Activated effector memory CD4-positive, alpha-beta T cell treated with anti-CD3 and anti-CD28 coated beads, Interleukin-2, amount 50 U/mL, for 16 hours (primary cell): ENCODE results near the gene LRRC27.
A peak's percentile ranks its signal among the peaks of the same experiment; 100 is the strongest.
"Not testable (repeated sequence)": the region's sequence is repeated elsewhere in the genome, so short reads cannot be mapped to it uniquely, and the experiment has no call there.

ENCODE experiments used
- DNase-seq: peaks from one replicate; pipeline ENCODE4 v3.0.0-alpha.2; 2020

LRRC27 gene

DNA sequence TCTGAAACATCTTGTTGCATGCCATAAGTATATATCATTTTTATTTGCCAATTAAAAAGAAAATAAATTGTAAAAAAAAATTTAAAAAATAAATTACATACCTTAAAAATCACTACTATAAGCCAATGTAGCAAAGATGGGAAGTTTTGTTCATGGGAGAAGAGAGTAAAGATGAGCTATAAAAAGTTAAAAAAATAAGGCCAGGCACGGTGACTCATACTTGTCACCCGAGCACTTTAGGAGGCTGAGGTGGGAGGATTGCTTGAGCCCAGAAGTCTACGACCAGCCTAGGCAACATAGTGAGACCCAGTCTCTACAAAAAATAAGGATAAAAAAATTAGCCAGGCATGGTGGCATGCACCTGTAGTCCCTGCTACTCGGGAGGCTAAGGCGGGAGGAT, 15.9 kb upstream of the LRRC27 start:
- no peak for DNase-seq

DNA sequence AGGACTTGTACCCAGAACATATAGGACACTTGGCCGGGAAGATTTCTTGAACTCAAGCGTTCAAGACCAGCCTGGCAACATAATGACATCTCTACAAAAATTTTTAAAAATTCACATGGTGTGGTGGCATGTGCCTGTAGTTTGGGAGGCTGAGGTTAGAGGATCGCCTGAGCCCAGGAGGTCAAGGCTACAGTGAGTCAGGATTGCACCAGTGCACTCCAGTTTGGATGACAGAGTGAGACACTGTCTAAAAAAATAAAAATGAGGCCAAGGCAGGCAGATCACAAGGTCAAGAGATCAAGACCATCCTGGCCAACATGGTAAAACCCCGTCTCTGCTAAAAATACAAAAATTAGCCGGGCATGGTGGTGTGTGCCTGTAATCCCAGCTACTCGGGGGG, 14.5 kb upstream of the LRRC27 start:
- not testable (repeated sequence) for DNase-seq

- DNase-seq = peak; percentile 72
Measured at GRCh38 chr10:132319853-132320653, 11.9 kb upstream of the LRRC27 start.

DNA sequence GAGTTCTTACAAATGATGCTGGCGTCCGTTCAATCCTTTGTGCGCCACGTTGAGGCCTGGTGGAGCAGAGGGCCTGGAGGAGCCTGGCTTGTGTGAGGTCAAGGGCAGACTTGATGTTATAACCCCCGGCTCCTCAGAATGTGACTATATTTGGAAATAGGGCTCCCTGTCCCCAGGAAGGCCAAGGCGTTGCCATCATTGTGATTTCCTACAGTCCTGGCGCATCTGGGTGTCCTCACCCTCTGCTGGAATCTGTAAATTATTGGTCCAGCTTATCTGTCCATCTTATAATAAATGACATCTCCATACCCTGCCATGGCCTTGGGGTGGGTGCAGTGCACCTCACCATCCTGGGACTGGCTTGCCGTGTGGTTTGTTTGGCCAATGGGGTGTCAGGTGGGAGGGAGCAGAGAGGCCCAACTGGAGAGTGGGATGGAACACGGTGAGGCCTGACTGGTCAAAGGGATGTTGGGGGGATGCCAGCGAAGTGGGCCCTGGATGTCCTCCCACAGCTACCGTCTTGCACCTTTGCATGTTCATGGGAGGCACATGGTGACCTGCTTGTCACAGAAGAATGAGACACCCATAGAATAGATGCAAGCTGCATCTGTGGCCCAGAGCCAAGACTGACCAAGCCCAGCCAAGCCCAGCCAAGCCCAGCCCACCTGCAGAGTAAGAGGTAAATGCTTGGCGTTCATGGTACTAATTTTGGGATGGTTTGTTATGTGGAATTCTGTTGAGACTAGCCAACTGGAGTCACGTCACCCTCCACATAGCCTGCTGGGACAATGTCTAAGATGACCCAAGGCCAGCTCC, 11.1 kb upstream of the LRRC27 start:
- no peak for DNase-seq

DNA sequence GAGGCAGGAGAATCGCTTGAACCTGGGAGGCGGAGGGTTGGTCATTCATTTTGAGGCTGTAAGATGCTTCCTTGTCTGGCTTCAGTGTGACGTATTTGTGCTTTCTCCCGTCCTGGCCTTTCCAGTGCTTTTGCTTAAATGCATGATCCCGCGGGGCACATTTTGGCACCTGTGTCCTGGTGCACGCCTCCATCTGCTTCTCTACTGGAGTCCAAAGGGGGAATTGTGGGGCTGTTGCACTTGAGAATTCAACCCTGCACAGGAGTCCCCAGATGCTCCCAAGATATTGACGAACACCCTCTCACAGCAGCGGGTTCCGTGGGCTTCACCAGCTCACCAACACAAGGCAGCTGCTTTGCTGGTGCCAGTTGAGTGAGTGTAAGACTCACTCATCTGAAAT, 10.3 kb upstream of the LRRC27 start:
- DNase-seq = no peak

GRCh38 chr10:132322586-132323048, 9.4 kb upstream of the LRRC27 start:
- DNase-seq = no peak

DNA sequence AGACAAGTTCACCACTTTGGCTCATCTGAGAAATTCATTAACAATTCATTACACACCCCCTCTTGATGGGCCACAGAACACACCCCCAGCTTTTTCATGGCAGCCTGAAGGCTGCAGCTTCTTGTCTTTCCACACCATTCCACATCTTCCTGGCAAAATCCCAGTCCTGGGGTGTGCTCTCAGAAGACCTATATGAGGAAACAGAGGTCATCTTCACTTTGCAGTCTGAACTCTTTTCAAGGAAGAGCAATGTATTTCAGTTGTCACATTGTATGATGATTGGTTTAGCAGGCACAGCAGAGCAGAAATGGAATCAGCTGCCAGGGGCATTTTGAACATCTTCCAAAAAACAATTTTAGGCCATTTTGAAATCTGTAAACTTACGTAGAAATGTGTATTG, 7.8 kb upstream of the LRRC27 start:
- no peak for DNase-seq

DNA sequence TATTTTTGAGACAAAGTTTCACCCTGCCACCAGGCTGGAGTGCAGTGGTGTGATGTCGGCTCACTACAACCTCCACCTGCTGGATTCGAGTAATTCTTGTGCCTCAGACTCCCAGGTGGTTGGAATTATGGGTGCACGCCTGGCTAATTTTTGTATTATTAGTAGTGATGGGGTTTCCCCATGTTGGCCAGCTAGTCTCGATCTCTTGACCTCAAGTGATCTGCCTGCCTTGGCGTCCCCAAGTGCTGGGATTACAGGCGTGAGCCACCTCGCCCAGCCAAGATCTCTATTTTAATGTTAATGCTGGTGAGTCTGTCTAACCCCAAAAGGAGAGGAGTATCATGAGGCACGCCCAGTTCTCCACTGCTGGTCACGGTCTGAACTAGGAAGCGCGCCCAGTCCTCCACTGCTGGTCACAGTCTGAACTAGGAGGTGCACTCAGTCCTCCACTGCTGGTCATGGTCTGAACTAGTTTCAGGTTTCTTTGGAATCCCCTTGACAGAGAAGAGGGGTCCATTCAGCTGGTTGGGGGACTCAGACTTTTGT, 5.6 kb upstream of the LRRC27 start:
- no peak for DNase-seq

- DNase-seq = peak; percentile 84
Measured at GRCh38 chr10:132326925-132327324, 5.1 kb upstream of the LRRC27 start.

DNA sequence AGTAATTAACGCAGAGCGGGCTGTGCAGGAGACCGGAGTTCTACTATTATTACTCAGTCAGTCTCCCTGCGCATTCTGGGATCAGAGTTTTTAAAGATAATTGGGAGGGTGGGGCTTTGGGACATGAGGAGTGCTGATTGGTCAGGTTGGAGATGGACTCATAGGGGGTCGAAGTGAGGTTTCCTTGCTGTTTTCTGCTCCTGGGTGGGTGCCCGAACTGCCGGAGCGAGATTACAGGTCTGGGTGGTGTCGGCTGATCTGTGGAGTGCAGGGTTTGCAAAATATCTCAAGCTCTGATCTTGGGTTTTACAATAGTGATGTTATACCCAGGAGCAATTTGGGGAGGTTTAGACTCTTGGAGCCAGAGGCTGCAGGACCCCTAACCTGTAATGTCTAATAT, 3.9 kb upstream of the LRRC27 start:
- no peak for DNase-seq

DNA sequence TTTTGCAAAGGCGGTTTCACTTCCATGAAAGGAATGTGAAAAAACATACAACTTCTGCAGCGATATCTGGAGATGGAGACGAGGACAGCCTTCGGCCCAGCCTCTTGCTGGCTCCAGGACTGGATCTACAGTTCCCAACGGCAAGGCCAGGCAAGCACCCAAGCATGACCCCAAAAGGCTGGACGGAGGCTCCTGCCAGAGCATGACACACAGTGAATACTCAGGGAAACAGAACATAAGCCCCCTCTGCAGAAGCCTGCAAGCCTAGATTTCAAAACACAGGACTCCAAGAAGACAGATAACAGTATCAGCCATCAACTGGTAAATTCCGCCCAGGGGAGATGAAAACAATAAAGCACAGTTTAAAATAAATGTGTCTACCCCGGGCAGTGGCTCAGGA, 3.3 kb upstream of the LRRC27 start:
- no peak for DNase-seq

- peak; percentile 80 for DNase-seq
Measured at GRCh38 chr10:132329565-132330485, 2.2 kb upstream of the LRRC27 start.

DNA sequence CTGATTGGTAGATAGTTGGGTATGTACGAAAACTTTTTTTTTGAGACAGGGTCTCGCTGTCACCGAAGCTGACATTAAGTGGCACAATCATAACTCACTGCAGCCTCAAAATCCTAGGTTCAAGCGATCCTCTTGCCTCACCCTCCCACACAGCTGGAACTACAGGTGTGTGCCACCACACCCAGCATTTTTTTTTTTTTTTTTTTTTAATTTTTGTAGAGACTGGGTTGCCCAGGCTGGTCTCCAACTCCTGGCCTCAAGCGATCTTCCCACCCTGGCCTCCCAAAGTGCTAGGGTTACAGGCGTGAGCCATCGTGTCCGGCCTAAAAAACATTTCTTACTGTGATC, 1.5 kb upstream of the LRRC27 start:
- DNase-seq = no peak

GRCh38 chr10:132332433-132332754, 401 bp downstream of the LRRC27 start:
- no peak for DNase-seq

DNA sequence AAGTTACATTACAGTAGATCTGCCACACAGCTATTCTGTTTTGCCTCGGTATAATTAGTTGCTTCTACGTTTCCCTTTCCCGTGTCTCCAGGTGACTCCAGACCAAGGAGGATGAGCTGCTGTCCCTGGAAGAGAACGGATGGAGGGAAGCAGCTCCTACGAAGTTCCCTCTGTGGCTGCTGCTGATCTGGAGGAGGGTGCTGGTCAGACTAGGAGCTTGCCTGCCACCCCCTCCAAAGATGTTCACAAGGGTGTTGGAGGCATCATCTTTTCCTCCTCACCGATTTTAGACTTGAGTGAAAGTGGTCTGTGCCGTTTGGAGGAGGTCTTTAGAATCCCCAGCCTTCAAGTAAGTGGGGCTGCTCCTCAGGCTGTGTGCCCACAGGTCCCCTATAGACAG, 1.4 kb downstream of the LRRC27 start:
- no peak for DNase-seq

DNA sequence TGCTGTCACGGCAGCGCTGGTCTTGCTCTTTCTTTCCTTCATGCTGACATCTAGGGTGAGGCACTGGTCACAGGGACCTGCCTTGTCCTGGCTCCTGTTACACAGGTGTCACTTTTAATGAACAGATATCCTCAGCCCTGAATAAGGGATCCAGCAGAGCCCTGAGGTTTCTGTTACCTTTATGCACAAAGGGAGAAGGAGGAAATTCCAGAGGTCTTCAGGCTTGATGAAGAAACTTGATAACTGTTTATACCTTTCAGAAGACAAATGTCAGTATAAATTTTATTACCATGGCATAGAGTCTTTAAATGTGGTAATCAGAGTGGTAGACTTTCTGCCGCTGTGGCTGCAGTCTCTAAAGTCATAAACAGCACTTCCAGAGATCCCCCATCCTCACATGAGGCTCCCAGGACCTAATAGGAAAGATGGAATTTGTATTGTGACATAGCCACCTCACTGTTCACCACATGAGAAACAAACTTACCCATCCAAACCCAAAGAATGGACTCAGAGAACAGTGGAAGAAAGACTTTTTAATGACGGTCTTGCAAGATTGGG, 2.7 kb downstream of the LRRC27 start:
- DNase-seq = no peak

- no peak for DNase-seq
Measured at GRCh38 chr10:132335189-132336063, 3.4 kb downstream of the LRRC27 start.

DNA sequence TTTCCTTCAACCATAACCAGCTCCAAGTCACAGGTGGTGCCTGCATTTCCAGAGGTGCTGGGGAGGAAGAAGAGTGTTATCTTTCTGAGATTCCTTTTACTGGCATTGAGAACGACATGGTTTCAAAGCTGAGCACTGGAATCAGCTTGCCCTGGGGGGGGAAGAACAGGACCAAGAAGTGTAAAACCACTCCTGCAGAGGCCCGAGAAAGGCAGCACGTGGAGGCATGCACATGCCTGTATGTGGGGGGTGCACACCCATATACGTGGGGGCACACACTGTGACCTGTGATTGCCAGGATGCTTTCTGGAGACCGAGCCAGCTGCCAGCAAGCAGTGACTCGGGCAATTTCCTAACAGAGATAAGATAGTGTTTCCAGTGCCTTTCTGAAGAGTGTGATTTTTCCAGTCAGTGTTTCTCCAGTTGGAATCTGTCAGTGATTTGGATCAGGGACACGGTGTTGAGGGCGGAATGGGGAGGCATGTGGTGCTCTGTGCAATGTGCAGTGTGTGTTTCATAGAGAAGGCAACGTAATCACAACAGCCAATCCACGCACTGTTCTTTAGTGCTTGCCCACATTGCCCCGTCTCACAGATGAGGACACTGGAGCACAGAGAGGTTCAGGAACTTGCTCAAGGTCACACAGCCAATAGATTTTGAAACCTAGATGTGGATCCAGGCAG, 4.2 kb downstream of the LRRC27 start:
- DNase-seq = no peak

- no peak for DNase-seq
Measured at GRCh38 chr10:132336919-132337407, 5.0 kb downstream of the LRRC27 start.

GRCh38 chr10:132337854-132338253, 5.9 kb downstream of the LRRC27 start:
- not testable (repeated sequence) for DNase-seq

GRCh38 chr10:132338876-132339275, 6.9 kb downstream of the LRRC27 start:
- DNase-seq = no peak
